H1 (cell line): ENCODE measurements around the gene SLC2A13. TPM values are rescaled to one million over a fixed set of nuclear protein-coding genes. Genes with fewer than 3 reads are reported as not detected.

ENCODE experiments used
- CTCF ChIA-PET: fragments of 300-600 bp; sonication (Branson Sonifier 250); formaldehyde crosslinking; loops from one replicate; lab custom pipeline; 2021; ENCODE audit not compliant: partially characterized antibody; lab: Charles Lee
- POLR2A ChIA-PET: fragments of 300-600 bp; sonication (Branson Sonifier 250); formaldehyde crosslinking; loops from one replicate; lab custom pipeline; 2021; ENCODE audit warnings: inconsistent platforms; ENCODE audit not compliant: partially characterized antibody; lab: Charles Lee
- DNase-seq, 2 experiments: peaks; one replicate each; pipeline versions ENCODE4 v3.0.0 to v3.0.0-alpha.2; 2010 to 2022; ENCODE audit warnings: low spot score in 2 of 2, low read depth in 1 of 2, mixed read lengths in 1 of 2
- FAIRE-seq: peaks from 2 replicates; lab custom pipeline; 2011; peaks lifted over from hg19 to GRCh38; lab: Jason Lieb, UNC
- H2AFZ ChIP-seq: 2 replicates; pipeline ENCODE4 v1.8.1; 2012; ENCODE audit warnings: low read length, inconsistent platforms
- H2AK5ac ChIP-seq: 2 replicates; pipeline ENCODE4 v1.6.1; 2013; ENCODE audit warnings: low read depth, low read length
- H2BK120ac ChIP-seq: replicated peaks from 2 replicates; pipeline ENCODE3; 2013; ENCODE audit warnings: low read depth, low read length, inconsistent platforms
- H2BK12ac ChIP-seq: 2 replicates; pipeline ENCODE4 v1.6.1; 2013; ENCODE audit warnings: low read depth, low read length
- H2BK15ac ChIP-seq: 2 replicates; pipeline ENCODE4 v1.6.1; 2013; ENCODE audit warnings: low read length
- H2BK20ac ChIP-seq: 2 replicates; pipeline ENCODE4 v1.6.1; 2013; ENCODE audit warnings: low read length
- H2BK5ac ChIP-seq: 2 replicates; pipeline ENCODE4 v1.6.1; 2013; ENCODE audit warnings: low read depth, low read length
- H3K14ac ChIP-seq: 2 replicates; pipeline ENCODE4 v1.6.1; 2013; ENCODE audit warnings: inconsistent platforms; ENCODE audit not compliant: insufficient read length
- H3K18ac ChIP-seq: 2 replicates; pipeline ENCODE4 v1.6.1; 2013; ENCODE audit warnings: low read length; ENCODE audit errors: extremely low read depth
- H3K23ac ChIP-seq: 2 replicates; pipeline ENCODE4 v1.6.1; 2013; ENCODE audit warnings: inconsistent platforms; ENCODE audit not compliant: insufficient read length
- H3K23me2 ChIP-seq: 2 replicates; pipeline ENCODE4 v1.6.1; 2013; ENCODE audit warnings: low read depth, low read length
- H3K27ac ChIP-seq: 2 replicates; pipeline ENCODE4 v1.6.1; 2011; ENCODE audit warnings: low read depth, low read length, inconsistent platforms
- H3K27me3 ChIP-seq, 4 experiments: replicated peaks in 1 of 4; 1 replicate in 1 of 4; 2 replicates in 3 of 4; pipeline versions ENCODE4 v1.6.1 to v1.8.1; 2011 to 2013; ENCODE audit warnings: low read length in 3 of 4, mild to moderate bottlenecking in 3 of 4, inconsistent platforms in 2 of 4, mixed read lengths in 2 of 4, moderate library complexity in 1 of 4; ENCODE audit not compliant: control insufficient read depth in 3 of 4, insufficient read depth in 3 of 4; ENCODE audit errors: extremely low read depth in 1 of 4
- H3K36me3 ChIP-seq, 4 experiments: 2 replicates each; pipeline versions ENCODE4 v1.6.1 to v1.8.1; 2011 to 2013; ENCODE audit warnings: mild to moderate bottlenecking in 4 of 4, low read length in 3 of 4, moderate library complexity in 2 of 4, control low read depth in 1 of 4, inconsistent platforms in 1 of 4; ENCODE audit not compliant: insufficient read depth in 4 of 4, control insufficient read depth in 2 of 4
- H3K4ac ChIP-seq: replicated peaks from 2 replicates; pipeline ENCODE3; 2013; ENCODE audit warnings: low read length, low read depth, mixed read lengths, inconsistent platforms; ENCODE audit not compliant: insufficient read length
- H3K4me1 ChIP-seq, 4 experiments: replicated peaks in 1 of 4; 1 replicate in 1 of 4; 2 replicates in 3 of 4; pipeline versions ENCODE4 v1.6.1 to v1.8.1; 2011 to 2013; ENCODE audit warnings: low read length in 3 of 4, inconsistent platforms in 2 of 4, mixed read lengths in 1 of 4; ENCODE audit not compliant: insufficient read depth in 4 of 4, control insufficient read depth in 3 of 4
- H3K4me2 ChIP-seq, 2 experiments: 2 replicates each; pipeline versions ENCODE4 v1.6.1 to v1.8.1; 2011 to 2013; ENCODE audit warnings: low read depth in 2 of 2, low read length in 2 of 2, control low read depth in 1 of 2, inconsistent platforms in 1 of 2, mild to moderate bottlenecking in 1 of 2; ENCODE audit not compliant: insufficient read depth in 1 of 2
- H3K4me3 ChIP-seq, 4 experiments: fragments of 200-600, 300-600 bp in 1 of 4; sonication (generic), shearing (Covaris generic), sonication (Bioruptor Twin) in 1 of 4; 2 replicates each; pipeline versions ENCODE4 v1.5.1 to v1.8.1; 2011 to 2016; ENCODE audit warnings: low read length in 4 of 4, low read depth in 3 of 4, control low read depth in 2 of 4, inconsistent platforms in 2 of 4, mild to moderate bottlenecking in 2 of 4, mixed read lengths in 1 of 4, moderate library complexity in 1 of 4; ENCODE audit not compliant: insufficient read depth in 2 of 4; ENCODE audit errors: extremely low read depth in 1 of 4
- H3K56ac ChIP-seq: replicated peaks from 2 replicates; pipeline ENCODE3; 2013; ENCODE audit warnings: low read depth, mild to moderate bottlenecking, mixed read lengths, low read length, inconsistent platforms; ENCODE audit not compliant: insufficient read length
- H3K79me1 ChIP-seq: 2 replicates; pipeline ENCODE4 v1.6.1; 2013; ENCODE audit warnings: low read depth, low read length, control low read depth
- H3K79me2 ChIP-seq, 2 experiments: 2 replicates each; pipeline versions ENCODE4 v1.6.1 to v1.8.1; 2012 to 2013; ENCODE audit warnings: low read length in 2 of 2, mild to moderate bottlenecking in 2 of 2, inconsistent platforms in 1 of 2; ENCODE audit not compliant: insufficient read depth in 2 of 2, control insufficient read depth in 1 of 2
- H3K9ac ChIP-seq, 4 experiments: replicated peaks in 1 of 4; 1 replicate in 1 of 4; 2 replicates in 3 of 4; pipeline versions ENCODE4 v1.6.1 to v1.8.1; 2011 to 2013; ENCODE audit warnings: low read depth in 3 of 4, low read length in 3 of 4, control low read depth in 2 of 4, mild to moderate bottlenecking in 2 of 4, moderate library complexity in 2 of 4, inconsistent platforms in 1 of 4; ENCODE audit errors: extremely low read depth in 1 of 4
- H3K9me3 ChIP-seq, 2 experiments: 2 replicates each; pipeline versions ENCODE4 v1.6.1 to v1.8.1; 2012 to 2013; ENCODE audit warnings: mild to moderate bottlenecking in 2 of 2, moderate library complexity in 2 of 2, control low read depth in 1 of 2, inconsistent platforms in 1 of 2, low read depth in 1 of 2, low read length in 1 of 2, mixed read lengths in 1 of 2; ENCODE audit not compliant: insufficient read depth in 2 of 2
- H4K20me1 ChIP-seq, 2 experiments: replicated peaks in 1 of 2; 2 replicates each; pipeline versions ENCODE3 to v1.8.1; 2011 to 2013; ENCODE audit warnings: inconsistent platforms in 2 of 2, low read length in 2 of 2, mild to moderate bottlenecking in 1 of 2; ENCODE audit not compliant: insufficient read depth in 2 of 2, control insufficient read depth in 1 of 2
- H4K5ac ChIP-seq: 2 replicates; pipeline ENCODE4 v1.6.1; 2013; ENCODE audit warnings: low read length, low read depth, mixed read lengths, inconsistent platforms; ENCODE audit not compliant: insufficient read length
- H4K8ac ChIP-seq: 2 replicates; pipeline ENCODE4 v1.8.0; 2013; ENCODE audit warnings: mild to moderate bottlenecking, moderate library complexity, low read length, inconsistent platforms; ENCODE audit not compliant: insufficient read depth; ENCODE audit errors: extremely low read depth
- H4K91ac ChIP-seq: replicated peaks from 2 replicates; pipeline ENCODE3; 2013; ENCODE audit warnings: low read length, mixed read lengths, inconsistent platforms; ENCODE audit not compliant: insufficient read length
- BCL11A ChIP-seq, 2 experiments: IDR thresholded peaks; one replicate each; pipeline ENCODE4 v1.6.1; 2011; ENCODE audit warnings: low read depth in 2 of 2, low read length in 2 of 2, mild to moderate bottlenecking in 2 of 2
- CBX8 ChIP-seq: fragments of 300-800, 300-1000 bp; sonication (generic); IDR thresholded peaks from 2 replicates; pipeline ENCODE4 v1.7.1; 2016; ENCODE audit warnings: low read depth, low read length, borderline replicate concordance
- E2F6 ChIP-seq: IDR thresholded peaks from 2 replicates; pipeline ENCODE4 v1.6.1; 2012; ENCODE audit warnings: inconsistent platforms
- HDAC2 ChIP-seq, 2 experiments: fragments of 300-600 bp in 1 of 2; sonication (generic) in 1 of 2; IDR thresholded peaks; 2 replicates each; pipeline ENCODE4 v1.6.1; 2011 to 2012; ENCODE audit warnings: low read depth in 2 of 2, low read length in 2 of 2, mild to moderate bottlenecking in 2 of 2, moderate library complexity in 2 of 2, borderline replicate concordance in 1 of 2, inconsistent platforms in 1 of 2
- HDAC6 ChIP-seq: IDR thresholded peaks from one replicate; pipeline ENCODE4 v1.7.1; 2012; ENCODE audit warnings: low read depth, mild to moderate bottlenecking, inconsistent platforms, low read length, moderate library complexity
- JUN ChIP-seq: IDR thresholded peaks from 2 replicates; pipeline ENCODE4 v1.6.1; 2011; ENCODE audit warnings: low read depth, mild to moderate bottlenecking, improper control_type of control experiment, low read length
- NANOG ChIP-seq: IDR thresholded peaks from 2 replicates; pipeline ENCODE4 v1.6.1; 2011; ENCODE audit warnings: low read length, low read depth, mild to moderate bottlenecking, inconsistent platforms; ENCODE audit not compliant: insufficient read depth, poor library complexity, severe bottlenecking
- POLR2AphosphoS5 ChIP-seq: IDR thresholded peaks from 2 replicates; pipeline ENCODE4 v1.6.1; 2011; ENCODE audit warnings: low read depth, low read length
- TAF7 ChIP-seq: optimal IDR thresholded peaks from 2 replicates; pipeline ENCODE3; 2011; ENCODE audit warnings: low read depth, mild to moderate bottlenecking, inconsistent platforms, low read length, moderate library complexity, borderline replicate concordance
- USF2 ChIP-seq: IDR thresholded peaks from 2 replicates; pipeline ENCODE4 v1.6.1; 2011; ENCODE audit warnings: low read length, improper control_type of control experiment
- YY1 ChIP-seq: IDR thresholded peaks from 2 replicates; pipeline ENCODE4 v1.6.1; 2011; ENCODE audit warnings: low read depth, mild to moderate bottlenecking, low read length
- ZNF274 ChIP-seq: IDR thresholded peaks from 2 replicates; pipeline ENCODE4 v1.7.0; 2012; ENCODE audit warnings: low read length, borderline replicate concordance; ENCODE audit errors: extremely low read depth
- WGBS, 2 experiments: shearing (Covaris generic) in 1 of 2; methylation state at CpG; one replicate each; pipeline versions ENCODE4 v1.1.6 to v1.1.7; 2013 to 2015; ENCODE audit warnings: low lambda C conversion rate in 2 of 2, mixed read lengths in 2 of 2, inconsistent platforms in 1 of 2, low coverage in 1 of 2, missing lambda C conversion rate in 1 of 2; ENCODE audit not compliant: insufficient replicate concordance in 2 of 2, insufficient coverage in 1 of 2, insufficient read length in 1 of 2; ENCODE audit errors: extremely low coverage in 1 of 2, missing lambda C conversion rate in 1 of 2; 5-methylcytosine and 5-hydroxymethylcytosine counted together
- polyA plus RNA-seq, 7 experiments: library from polyadenylated mRNA; depleted of rRNA in 3 of 7; stranded (reverse) in 5 of 7; unstranded in 2 of 7; fragments of >200 nt in 5 of 7; fragments of 200-250 nt in 2 of 7; gene quantifications; 1 replicate in 5 of 7; 2 replicates in 1 of 7; 4 replicates in 1 of 7; pipeline versions ENCODE4 v1.2.1 to v1.2.3, GENCODE V29; 2011 to 2013; ENCODE audit warnings: missing spikeins in 2 of 7, mixed read lengths in 2 of 7
- total RNA-seq: library from RNA; stranded (reverse); fragmentation: NEBNext Ultra II Directional; extraction: Animal tissue kit (Norgen Biotek cat#: 25700); gene quantifications from 2 replicates; pipeline ENCODE4 v1.2.1, GENCODE V29; 2021

The SLC2A13 gene
- total and polyA plus RNA-seq, 2 of the 8 experiments (the other 6 are each of a cell fraction or from before 2014, with no cell fraction given) = 2.8 to 9.6 TPM

- ChIA-PET CTCF (interaction anchor here (0.6 kb wide), 1 partner anchor 79 kb away, joined by 3 read pairs; no protein-coding TSS in a partner anchor), POLR2A (no interaction called here)
- no peak overlapping the region for H3K4me3 ChIP-seq
- H3K27me3 ChIP-seq = no peaks in the 10 kb centered on the region
- no peak overlapping the region for H4K5ac ChIP-seq
- H3K9ac ChIP-seq = no peak overlapping the region
- no peak overlapping the region for H3K14ac ChIP-seq
- H2BK12ac ChIP-seq = no peak overlapping the region
- H3K4ac ChIP-seq = no peak overlapping the region
- FAIRE-seq = no peak
- H3K18ac ChIP-seq = no peak overlapping the region
- H3K4me1 ChIP-seq = no peaks in the 10 kb centered on the region
- no peak overlapping the region for H4K91ac ChIP-seq
- no peaks in the 10 kb centered on the region for H3K79me2 ChIP-seq
- H2AK5ac ChIP-seq = no peak overlapping the region
- H4K8ac ChIP-seq = no peak overlapping the region
- 94% methylated on average over 4 of the region's 4 CpGs; no CpG with 5 or more reads in 1 of the 2 experiments for WGBS, 2 experiments
- H2BK20ac ChIP-seq = no peak overlapping the region
- H2AFZ ChIP-seq = no peak overlapping the region
- H3K56ac ChIP-seq = no peak overlapping the region
- no peak overlapping the region for H3K4me2 ChIP-seq
- H2BK15ac ChIP-seq = no peak overlapping the region
- no peak for DNase-seq
- no peak overlapping the region for H3K27ac ChIP-seq
- no peaks in the 10 kb centered on the region for H3K23me2 ChIP-seq
- H2BK120ac ChIP-seq = no peak overlapping the region
- H4K20me1 ChIP-seq = no peaks in the 10 kb centered on the region
- no peak overlapping the region for H2BK5ac ChIP-seq
- H3K9me3 ChIP-seq = no peaks in the 10 kb centered on the region
- H3K23ac ChIP-seq = no peak overlapping the region
- no peaks in the 10 kb centered on the region for H3K79me1 ChIP-seq
- no peaks in the 10 kb centered on the region for H3K36me3 ChIP-seq
- TF ChIP-seq JUN (no peak), NANOG (no peak), USF2 (no peak), E2F6 (no peak), HDAC2 (IDR thresholded peaks at IDR 0.05; ENCODE audit: borderline replicate concordance in 1 of 2, low read depth in 2 of 2, low read length in 2 of 2) (no peak), CBX8 (no peak), ZNF274 (no peak), POLR2AphosphoS5 (no peak), HDAC6 (no peak), YY1 (no peak), TAF7 (no peak), BCL11A (IDR thresholded peaks at IDR 0.05; ENCODE audit: low read depth in 2 of 2, low read length in 2 of 2) (no peak)
Measured at GRCh38 chr12:39931231-39931630, 174.7 kb downstream of the SLC2A13 start.
